SKM-1 treated with dmso at 0.1 percent for 144 hours (cell line): ENCODE results near the gene HNRNPLL.
"Not testable (repeated sequence)": the region's sequence is repeated elsewhere in the genome, so short reads cannot be mapped to it uniquely, and the experiment has no call there.

Experiments
- DNase-seq: peaks from one replicate; lab custom pipeline; 2025; ENCODE audit not compliant: unreplicated experiment; lab: John Stamatoyannopoulos, UW

HNRNPLL gene

DNA sequence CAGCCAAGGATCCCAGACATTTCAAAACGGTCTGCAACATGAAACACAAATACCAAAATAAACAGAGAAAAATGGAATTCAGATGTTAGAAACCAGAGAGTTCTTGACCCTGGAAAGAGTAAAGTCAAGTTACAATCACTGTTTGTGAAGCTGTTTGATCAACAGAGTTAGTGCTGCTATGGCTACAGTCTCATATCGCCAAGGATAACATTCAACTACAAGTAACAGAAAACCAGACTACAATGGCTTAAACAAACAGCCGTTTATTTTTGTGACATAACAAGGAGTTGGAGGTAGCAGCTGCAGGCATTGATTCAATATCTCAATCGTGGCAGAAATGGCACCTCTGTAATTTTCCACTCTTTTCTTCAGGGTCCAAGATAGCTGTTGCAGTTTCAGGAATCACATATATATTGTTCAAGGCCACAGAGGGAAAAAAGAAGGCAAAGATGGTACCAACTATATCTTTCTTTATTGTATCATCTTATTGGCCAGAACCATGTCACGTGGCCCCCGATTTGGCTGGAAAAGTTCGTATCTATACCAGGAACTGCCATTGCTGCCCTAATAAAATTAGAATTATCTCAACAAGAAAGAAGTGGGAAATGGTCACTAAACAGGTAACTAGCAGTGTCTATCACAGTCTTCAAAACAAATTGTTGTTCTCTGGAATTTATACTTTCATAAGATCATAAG, 17.7 kb upstream of the HNRNPLL start:
- no peak for DNase-seq

DNA sequence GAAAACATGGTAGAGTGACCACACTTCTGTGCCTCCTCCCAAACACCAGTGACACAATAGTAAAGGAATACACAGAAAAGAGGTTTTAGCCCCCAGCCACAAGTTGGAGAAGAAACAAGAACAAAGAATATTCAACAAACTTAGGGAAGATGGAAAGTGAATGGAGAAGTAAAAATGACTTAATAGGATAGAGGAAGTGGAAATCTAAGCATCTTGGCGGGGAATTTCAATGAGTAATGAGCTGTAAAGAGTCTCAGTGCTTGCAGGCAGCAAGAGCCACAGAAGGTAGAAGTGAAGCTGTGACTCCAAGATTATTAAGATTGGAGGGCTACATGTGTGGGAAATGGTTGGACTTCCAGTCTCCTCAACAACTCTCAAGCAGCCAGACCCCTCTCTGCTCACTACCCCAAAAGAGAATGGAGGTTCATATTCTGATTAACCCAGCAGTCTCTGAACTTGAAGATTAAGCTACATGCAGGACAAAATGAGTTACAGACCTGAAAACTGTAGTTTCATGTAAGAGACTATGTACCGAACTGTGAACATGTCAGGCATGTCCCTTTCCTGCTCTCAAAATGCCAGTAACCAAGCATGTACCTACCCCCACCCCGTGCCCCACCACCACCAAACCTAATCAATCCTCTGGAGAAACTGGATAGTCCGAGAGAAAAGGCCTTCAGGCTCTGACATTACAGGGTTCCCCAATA, 16.9 kb upstream of the HNRNPLL start:
- DNase-seq: peak; percentile 95

DNA sequence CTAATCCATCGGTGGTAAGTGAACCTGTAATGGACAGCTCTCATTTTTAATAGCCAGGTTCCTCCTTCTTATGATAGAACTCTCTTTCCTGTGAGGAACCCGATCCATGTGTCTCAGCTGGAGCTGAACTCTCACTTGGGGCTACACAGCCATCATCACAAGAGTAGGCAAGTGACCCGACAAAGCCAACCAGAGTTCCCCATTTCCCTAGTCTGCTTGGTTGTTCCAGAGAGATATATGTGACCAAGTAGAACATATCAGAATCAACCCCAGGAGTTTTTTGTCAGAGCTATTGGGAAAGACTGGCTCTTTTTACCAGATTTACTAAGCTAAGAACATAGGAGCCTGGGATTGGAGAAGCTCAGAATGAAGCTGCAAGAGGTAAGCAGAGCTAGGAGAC, 14.6 kb upstream of the HNRNPLL start:
- DNase-seq: no peak

DNA sequence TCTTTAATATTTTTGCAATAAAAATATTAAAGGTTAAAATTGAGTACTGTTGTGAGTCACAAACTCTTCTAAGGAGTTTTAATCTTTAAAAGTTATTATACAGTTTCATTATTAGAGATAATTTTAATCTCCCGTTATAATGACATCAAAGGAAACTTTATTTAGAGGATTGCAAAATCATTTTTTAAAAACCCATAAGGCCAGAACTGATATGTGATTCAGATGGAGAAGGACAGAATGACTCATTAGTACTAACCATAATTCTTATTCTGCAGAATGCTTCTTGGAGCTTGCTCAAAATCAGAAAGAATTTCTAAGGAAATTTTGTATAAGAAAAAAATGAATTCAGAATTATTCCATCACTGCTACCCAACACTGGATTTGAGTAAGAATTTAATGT, 12.5 kb upstream of the HNRNPLL start:
- DNase-seq: no peak

DNA sequence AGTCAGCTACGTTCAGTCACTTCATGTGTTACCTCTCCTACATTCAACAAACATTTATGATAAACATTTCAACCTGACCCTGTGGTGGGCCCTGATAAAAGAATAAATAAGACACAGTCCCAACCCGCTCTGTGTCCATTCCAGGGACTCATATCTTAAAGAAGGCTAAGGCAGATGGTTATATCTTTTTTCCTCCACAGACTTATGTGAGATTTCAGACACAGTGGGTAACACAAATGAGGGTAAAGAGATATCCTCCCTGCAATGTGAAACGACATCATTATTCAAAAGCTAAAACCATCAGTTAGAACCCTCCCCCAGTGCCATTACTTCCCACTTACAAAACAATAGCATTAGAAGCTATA, 11.1 kb upstream of the HNRNPLL start:
- no peak for DNase-seq

DNA sequence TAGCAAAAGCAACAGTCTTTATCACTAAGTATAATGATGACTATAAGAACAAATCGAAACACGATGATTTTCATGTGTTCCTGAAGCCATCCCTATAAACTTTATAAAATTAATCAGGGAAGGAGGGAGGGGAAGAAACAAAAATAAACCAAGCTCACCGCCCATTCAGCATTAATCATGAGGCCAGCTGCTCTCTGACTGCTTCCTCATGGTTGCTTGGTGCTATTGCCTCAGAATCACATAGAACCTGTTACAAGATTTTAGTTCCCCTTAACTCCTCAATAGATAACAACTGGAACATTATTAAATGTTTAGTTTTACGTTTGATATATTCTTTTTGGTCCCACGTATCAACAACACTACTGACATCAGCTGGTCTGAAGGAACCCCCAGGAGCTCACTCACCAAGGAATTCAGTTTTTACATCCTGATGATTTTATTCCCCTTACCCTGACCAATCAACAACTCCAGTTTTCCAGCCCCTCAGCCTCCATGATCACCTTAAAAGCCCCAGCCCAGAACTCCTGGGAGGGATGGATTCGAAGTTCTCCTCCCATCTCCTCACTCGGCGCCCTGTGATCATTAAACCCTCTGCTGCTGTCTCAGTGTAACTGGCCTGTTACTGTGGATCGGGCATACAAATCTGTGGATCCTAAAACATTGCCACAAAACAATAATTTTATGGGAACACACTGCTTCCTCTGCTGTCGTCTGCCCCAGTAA, 10.6 kb upstream of the HNRNPLL start:
- peak; percentile 69 for DNase-seq

DNA sequence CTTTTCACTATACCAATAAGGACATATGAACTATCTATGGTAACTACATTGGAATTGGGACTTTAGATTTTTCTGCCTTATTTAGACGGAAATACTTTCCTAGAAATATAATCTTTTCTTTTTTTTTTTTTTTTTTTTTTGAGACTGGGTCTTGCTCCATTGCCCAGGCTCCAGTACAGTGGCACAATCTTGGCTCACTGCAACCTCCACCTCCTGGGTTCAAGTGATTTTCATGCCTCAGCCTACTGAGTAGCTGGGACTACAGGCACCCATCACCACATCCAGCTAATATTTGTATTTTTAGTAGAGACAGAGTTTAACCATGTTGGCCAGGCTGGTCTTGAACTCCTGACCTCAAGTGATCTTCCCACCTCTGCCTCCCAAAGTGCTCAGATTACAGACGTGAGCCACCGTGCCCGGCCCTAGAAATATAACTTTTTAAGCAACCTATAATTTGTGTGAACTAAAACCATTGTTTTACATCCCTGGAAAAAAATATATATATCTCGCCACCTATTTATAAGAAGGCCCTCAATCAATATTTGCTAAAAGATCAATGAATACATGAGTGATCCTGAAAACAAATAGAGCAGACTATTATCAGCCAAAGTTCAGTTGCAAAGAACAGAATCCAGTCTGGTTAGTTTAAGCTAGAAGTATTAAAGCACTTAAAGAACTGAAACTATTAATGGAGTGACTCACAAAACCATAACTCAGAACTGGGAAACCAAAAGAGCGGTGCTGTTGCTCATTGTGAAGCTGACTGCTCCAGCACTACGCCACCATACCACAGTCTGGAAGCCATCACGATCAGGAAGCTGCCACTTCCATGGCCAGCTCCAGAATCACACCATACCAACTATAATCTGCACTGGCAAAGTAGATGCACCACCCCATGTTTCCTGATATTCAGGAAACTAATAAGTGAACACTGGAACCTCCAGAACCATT, 8.4 kb upstream of the HNRNPLL start:
- DNase-seq: no peak

DNA sequence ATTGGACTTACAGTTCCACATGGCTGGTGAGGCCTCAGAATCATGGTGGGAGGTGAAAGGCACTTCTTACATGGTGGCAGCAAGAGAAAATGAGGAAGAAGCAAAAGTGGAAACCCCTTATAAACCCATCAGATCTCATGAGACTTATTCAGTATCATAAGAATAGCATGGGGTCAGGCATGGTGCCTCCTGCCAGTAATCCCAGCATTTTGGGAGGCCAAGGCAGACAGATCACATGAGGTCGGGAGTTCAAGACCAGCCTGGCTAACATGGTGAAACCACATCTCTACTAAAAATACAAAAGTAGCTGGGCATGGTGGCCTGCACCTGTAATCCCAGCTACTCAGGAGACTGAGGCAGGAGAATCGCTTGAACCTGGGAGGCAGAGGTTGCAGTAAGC, 6.5 kb upstream of the HNRNPLL start:
- not testable (repeated sequence) for DNase-seq

DNA sequence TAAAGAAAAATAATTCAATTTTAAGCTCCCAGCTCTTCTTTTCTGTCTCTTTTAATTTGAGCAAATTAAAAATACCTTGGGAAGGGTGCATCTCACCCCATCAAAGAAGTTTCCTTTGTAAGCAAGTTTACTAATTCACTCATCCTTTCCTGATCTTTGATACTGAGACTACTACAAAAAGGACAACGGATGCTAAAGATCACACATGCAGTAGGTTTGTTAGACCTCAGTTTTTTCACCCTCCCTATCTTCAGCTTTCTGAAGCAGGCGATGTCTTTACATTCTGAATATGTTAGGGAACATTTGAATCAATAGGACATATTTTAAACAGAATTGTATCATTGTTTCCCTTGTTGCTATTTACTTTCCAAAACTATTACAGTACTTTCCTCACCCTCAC, 6.0 kb upstream of the HNRNPLL start:
- no peak for DNase-seq

DNA sequence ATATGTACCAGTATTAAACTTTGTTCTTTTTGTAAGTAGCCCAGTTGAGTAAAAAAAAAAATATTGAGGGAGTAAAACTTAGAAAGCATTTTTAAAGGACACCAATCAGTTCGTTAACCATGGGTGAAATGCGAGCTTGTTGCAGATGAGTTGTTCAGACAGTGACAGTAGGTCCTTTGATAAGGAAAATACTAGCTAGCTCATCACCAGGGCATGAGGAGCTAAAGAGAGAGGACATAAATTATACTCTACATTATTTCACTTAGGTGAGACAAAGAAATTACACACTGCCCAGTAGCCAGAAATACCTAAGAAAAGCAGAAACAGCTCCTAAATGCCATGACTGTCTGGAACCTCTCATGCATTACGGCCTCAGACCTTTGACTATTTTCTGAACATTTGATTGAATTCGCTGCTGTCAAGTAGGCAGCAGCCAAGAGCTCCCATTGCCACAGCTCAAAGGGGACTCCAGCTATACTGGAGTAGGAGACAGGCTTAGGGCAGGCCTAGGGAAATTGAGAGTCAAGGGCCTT, 2.6 kb upstream of the HNRNPLL start:
- no peak for DNase-seq

DNA sequence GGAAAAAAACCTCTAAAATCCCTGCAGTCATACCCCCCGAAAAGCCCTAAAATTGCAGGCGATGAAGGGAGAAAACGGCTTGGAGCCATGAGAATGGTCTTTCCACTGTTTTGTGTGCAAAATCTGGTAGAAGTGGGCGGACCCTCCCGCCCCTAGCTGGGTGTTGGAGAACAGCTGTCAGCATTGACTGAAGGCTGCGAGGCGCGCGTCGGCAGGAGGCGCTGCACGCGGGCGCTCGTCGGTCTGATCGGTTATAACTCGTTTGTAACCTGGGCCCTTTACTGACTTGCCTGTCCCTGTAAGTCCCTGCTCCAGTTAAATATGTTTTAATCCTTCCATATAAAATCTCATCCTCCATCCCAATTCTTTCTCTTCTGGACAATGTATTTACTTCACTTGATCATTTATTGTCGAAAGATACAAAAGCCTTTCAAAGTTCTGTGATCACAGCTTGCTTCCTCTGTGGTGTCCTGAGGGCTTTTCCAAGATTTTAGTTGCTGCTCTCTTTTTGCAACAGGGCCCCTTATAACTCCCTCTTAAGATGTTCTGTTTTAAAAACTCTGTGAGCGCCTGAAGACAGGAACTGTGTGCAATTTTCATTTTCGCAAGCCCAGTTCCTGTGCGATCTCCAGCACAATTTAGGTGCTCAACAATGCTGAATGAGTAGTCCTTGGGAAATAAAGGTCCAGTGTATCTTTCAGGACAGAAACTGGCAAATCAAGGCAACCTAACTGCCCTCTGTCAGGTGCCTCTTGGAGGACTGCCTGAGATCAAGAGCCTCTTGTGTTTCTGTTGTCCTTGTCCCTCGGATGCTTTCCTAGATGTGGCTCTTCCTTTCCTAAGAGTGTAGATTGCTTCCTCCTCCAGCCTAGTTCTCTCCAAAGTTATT, 918 bp upstream of the HNRNPLL start:
- DNase-seq: peak; percentile 67

DNA sequence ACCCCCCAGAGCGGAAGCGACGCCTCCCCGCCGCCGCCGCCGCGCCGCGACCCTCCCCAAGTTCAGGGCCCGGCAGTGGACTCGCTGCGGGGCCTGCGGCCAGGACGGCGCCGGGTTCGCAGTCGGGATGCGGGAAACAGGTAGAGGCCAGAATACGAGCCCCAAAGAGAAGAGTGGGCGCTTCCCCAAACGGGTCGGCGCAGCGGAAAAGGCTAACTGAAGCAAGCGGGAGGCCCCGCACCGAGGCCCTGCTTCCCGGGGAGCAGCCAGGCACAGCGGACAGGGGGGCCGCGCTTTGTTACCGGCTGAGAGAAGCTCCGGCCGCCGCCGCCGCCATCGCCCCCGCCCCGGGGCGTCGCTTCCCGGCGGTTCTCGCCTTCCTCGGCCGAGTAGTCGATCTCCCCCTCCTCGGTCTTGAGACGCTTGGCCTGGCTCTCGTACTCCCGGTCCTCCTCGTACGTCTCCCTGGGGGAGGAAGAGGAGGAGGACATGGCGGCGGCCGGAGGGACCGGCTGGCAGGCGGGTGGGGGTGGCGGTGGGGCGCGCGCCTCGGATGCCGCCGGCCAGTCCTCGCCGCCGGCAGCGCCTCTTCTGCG, 494 bp downstream of the HNRNPLL start:
- no peak for DNase-seq

DNA sequence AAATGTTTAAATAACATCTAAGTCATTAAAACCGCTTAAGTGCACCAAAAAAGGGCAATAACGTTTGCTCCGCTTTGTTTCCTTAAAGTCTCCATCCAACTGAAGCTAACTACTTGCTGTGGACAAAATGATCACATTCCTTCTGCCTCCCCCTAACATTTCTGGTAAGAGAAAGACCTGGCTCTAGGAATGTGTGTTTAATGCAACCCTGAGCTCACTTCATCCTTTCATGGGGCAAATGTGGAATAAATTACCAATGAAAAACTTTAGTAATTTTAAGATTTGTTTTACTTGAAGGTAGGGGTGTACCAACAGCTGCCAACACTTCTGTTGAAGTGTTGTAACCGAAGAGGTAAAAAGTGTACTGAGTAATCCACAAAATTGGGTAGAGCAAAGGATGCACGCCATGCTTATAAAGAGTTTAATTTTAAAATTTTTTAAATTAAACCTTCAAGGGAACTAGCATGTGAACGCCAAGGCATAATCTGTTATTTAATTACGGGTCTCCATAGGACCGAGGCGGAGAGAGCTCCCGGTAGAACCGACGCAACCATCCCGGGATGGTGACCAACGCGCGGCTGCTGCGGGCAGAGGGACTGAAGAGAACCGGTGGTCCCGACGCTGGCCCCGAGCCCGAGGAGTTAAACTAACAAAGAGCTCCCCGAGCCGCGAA, 1.1 kb downstream of the HNRNPLL start:
- no peak for DNase-seq

DNA sequence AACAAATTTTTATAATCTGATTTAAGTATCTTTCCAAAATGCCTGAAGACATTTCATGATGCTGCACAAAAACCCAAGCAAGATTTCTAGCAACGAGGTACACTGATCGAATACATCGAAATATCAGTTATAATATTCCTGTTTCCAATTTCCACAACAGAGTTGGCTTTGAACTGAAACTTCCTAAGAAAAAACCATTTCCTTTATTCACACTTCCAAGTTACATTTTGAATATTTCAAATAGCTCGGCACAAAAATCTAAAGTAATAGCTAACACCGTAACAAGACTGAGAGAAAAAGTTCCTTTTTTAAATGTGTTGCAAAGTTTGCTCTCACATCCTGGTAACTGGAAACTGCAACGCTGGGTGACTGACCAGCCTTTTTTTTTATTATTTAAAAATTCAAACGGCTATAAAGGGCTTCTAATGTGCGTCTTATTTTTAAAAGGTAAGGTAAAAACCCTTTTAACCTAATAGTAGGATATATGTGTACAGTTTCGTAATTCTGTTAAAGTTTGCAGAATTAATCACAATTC, 1.7 kb downstream of the HNRNPLL start:
- no peak for DNase-seq

DNA sequence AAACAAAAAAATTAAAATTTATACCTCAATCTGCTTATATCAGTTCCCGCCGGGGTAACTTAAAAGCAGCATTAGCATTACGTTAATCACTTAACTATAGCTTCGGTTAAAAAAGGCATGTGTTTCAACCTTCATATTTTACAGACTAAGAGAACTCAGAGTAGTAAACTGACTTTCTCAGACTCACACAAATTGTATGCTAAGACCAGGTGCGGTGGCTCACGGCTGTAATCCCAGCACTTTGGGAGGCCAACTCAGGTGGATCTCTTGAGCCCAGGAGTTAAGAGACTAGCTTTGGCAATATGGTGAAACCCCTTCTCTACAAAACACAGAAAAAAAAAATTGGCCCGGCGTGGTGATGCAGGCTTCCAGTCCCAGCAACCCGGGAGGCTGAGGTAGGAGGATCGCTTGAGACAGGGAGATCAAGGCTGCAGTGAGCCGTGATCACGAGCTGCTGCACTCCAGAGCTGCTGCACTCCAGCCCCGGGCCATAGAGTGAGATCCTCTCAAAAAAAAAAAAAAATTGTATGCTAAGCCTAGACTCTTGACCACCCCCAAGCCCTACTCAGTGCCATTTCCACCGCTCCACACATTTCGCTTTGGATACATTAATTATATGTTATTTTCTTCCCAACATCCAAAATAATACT, 2.4 kb downstream of the HNRNPLL start:
- peak; percentile 20 for DNase-seq

DNA sequence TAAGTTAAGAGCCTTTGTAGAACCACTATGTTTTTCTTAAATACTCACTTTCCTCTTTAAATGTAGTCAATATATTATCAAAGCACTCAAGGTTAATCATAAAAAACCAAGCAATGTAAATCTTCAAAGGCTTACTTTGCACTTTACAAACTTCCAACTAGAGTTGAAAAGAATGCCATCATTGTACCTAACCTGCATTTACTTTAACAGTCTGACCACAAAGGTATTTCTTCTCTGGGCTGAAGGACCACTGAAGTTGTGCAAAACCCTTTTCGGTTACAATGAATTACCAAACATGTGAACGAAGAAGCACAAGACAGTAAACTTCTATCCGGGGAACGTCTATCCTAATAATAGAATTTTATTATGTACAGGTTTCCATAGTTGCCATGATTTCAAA, 3.0 kb downstream of the HNRNPLL start:
- DNase-seq: peak; percentile 63

DNA sequence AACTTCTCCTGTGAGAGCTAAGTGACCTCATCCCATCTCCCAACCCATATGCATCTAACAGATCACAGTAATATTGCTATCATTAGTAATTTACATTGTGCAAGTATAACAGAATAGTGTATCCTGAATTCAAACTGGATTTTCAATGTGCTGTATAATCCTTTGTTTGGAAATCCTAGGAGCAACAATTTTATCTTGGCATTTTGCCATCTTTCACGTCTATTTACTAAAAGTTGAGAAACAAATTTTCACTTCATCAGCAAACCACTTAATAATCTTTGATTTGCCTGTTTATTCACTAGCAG, 3.8 kb downstream of the HNRNPLL start:
- no peak for DNase-seq

DNA sequence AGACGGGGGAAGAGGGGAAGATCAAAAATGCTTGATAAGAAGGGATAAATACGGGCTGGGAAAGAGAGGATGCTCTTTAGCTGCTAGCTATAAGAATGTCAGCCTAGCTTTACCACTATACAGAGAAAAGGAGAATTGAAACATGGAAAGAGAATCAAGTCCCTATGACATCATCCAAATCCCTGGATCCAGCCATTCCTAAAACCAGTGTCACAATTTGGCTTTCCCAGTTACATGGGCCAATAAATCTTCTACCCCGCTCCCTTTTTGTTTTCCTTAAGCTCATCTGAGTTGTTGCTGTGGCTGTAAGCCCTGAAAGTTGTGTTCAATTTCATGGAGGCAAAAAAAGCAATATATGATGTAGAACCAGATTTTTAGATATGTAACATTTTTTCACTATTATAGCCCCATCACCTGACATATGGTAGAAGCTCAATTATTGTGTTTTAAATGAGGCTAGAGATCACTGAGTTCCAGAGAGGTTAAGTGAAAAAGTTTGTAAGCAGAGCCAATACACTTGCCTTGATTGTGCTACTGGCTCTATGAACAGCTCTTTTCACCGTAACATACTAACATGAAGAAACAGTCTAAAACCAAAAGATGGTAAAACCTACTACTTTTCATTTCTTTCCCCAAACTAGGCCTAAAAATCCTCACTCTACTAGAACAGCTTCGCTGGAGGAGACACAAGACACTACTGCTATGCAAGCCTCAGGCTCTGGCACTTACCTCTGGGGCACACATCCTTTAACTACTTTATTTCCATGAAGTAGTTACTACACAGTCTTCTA, 4.3 kb downstream of the HNRNPLL start:
- peak; percentile 20 for DNase-seq
